IMR-90 (cell line): Measurements from ENCODE around the gene TNK2.

ENCODE experiments used
- BHLHE40 ChIP-seq: fragments of 150-350 bp; IDR thresholded peaks from 2 replicates; pipeline ENCODE4 v1.6.1; 2016; ENCODE audit warnings: mild to moderate bottlenecking, low read depth, low read length
- CHD1 ChIP-seq: IDR thresholded peaks from 2 replicates; pipeline ENCODE4 v1.6.1; 2012; ENCODE audit warnings: low read depth, low read length, improper control_type of control experiment
- FOS ChIP-seq: fragments of 150-350 bp; IDR thresholded peaks from 2 replicates; pipeline ENCODE4 v1.6.1; 2016; ENCODE audit warnings: low read depth, low read length
- MAFK ChIP-seq: IDR thresholded peaks from 2 replicates; pipeline ENCODE4 v1.6.1; 2012; ENCODE audit warnings: low read depth, low read length, improper control_type of control experiment
- MAZ ChIP-seq: IDR thresholded peaks from 2 replicates; pipeline ENCODE4 v1.6.1; 2012; ENCODE audit warnings: low read depth, mild to moderate bottlenecking, low read length, improper control_type of control experiment, moderate library complexity, borderline replicate concordance
- POLR2A ChIP-seq: IDR thresholded peaks from 2 replicates; pipeline ENCODE4 v1.6.1; 2012; ENCODE audit warnings: mild to moderate bottlenecking, low read depth, low read length
- RAD21 ChIP-seq: IDR thresholded peaks from 2 replicates; pipeline ENCODE4 v1.6.1; 2012; ENCODE audit warnings: low read length, improper control_type of control experiment
- RCOR1 ChIP-seq: IDR thresholded peaks from 2 replicates; pipeline ENCODE4 v1.6.1; 2012; ENCODE audit warnings: mild to moderate bottlenecking, low read length, improper control_type of control experiment; ENCODE audit not compliant: insufficient replicate concordance
- RFX5 ChIP-seq: IDR thresholded peaks from 2 replicates; pipeline ENCODE4 v1.8.0; 2012; ENCODE audit warnings: low read depth, mild to moderate bottlenecking, low read length, moderate library complexity
- SMC3 ChIP-seq: fragments of 150-350 bp; IDR thresholded peaks from 2 replicates; pipeline ENCODE4 v1.6.1; 2016; ENCODE audit warnings: low read depth, mild to moderate bottlenecking, antibody characterized with exemption, low read length, moderate library complexity
- TF ChIP-seq, protein P1 (sequence below): conservative IDR thresholded peaks from 2 replicates; pipeline ENCODE4 v1.5.1; 2012; ENCODE audit warnings: mild to moderate bottlenecking, low read depth, low read length, improper control_type of control experiment
- TF ChIP-seq, protein P2 (sequence below): fragments of 150-350 bp; IDR thresholded peaks from 2 replicates; pipeline ENCODE4 v1.6.1; 2017; ENCODE audit warnings: mild to moderate bottlenecking, antibody characterized with exemption, low read length, low read depth

DNA sequence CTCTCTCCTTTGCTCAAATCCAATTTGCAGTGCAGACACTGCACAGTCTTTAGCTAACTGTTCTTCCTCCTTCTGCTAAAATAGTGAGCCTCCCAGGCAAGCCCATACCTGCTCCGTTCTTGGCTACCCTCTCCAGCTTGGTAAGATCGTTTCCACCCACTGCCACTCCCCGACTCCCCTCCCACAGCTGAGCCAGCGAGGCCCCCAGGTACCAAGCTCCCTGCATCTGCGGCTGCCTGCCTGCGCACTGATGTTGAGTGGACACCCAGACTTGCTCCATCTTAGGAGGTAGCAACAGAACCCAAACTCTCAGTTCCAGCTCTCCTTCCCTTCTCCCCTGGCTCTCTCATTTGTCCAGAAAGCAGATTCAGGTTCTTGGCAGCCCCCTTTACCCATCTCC lies 7.9 kb upstream of the TNK2 start:
- TF ChIP-seq, protein P1, sequence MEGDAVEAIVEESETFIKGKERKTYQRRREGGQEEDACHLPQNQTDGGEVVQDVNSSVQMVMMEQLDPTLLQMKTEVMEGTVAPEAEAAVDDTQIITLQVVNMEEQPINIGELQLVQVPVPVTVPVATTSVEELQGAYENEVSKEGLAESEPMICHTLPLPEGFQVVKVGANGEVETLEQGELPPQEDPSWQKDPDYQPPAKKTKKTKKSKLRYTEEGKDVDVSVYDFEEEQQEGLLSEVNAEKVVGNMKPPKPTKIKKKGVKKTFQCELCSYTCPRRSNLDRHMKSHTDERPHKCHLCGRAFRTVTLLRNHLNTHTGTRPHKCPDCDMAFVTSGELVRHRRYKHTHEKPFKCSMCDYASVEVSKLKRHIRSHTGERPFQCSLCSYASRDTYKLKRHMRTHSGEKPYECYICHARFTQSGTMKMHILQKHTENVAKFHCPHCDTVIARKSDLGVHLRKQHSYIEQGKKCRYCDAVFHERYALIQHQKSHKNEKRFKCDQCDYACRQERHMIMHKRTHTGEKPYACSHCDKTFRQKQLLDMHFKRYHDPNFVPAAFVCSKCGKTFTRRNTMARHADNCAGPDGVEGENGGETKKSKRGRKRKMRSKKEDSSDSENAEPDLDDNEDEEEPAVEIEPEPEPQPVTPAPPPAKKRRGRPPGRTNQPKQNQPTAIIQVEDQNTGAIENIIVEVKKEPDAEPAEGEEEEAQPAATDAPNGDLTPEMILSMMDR: no peak
- TF ChIP-seq BHLHE40: no peak
- TF ChIP-seq CHD1: no peak
- TF ChIP-seq RAD21: no peak
- no peak for TF ChIP-seq POLR2A
- no peak for TF ChIP-seq RFX5
- TF ChIP-seq SMC3: no peak
- TF ChIP-seq MAFK: no peak
- TF ChIP-seq, protein P2, sequence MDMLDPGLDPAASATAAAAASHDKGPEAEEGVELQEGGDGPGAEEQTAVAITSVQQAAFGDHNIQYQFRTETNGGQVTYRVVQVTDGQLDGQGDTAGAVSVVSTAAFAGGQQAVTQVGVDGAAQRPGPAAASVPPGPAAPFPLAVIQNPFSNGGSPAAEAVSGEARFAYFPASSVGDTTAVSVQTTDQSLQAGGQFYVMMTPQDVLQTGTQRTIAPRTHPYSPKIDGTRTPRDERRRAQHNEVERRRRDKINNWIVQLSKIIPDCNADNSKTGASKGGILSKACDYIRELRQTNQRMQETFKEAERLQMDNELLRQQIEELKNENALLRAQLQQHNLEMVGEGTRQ: no peak
- TF ChIP-seq RCOR1: no peak
- no peak for TF ChIP-seq MAZ
- no peak for TF ChIP-seq FOS
